ENCODE results near the gene MRPS2. TPM values are rescaled to one million over a fixed set of nuclear protein-coding genes. Genes with fewer than 3 reads are reported as not detected.

The MRPS2 gene
- total RNA-seq, 1 experiment from 2014 or later = 65.5 TPM

DNA sequence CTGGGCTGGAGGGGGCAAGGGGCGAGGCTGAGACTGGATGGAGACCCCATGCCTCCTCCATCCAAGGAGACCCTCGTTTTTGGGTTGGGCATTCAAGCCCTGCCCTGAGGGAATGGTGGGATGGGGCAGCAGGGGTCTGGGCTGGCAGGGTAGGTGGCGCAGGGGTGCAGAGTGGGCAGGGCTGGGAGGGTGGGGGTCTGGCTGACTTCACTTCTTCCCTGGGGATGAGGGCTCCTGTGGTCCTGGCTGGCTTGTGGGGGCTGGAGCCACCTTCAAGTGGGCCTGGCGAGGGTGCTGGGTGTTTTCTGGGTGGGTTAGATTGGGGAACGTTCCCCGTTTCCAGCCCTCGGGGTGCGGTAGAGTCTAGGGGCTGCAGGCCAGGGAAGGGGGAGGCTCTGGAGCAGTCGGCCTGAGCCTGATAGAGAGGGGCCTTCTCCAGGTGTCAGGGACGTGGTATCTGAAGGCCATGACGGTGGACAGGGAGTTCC is 21.2 kb downstream of the MRPS2 start:
- DNase-seq = no peak
- CTCF ChIA-PET = no interaction called here
- no peaks in the 10 kb centered on the region for H3K9me3 ChIP-seq
- POLR2A ChIA-PET = no interaction called here
- no peak overlapping the region for H3K4me3 ChIP-seq (ENCODE audit: low read depth, low read length)
- TF ChIP-seq, protein P1, sequence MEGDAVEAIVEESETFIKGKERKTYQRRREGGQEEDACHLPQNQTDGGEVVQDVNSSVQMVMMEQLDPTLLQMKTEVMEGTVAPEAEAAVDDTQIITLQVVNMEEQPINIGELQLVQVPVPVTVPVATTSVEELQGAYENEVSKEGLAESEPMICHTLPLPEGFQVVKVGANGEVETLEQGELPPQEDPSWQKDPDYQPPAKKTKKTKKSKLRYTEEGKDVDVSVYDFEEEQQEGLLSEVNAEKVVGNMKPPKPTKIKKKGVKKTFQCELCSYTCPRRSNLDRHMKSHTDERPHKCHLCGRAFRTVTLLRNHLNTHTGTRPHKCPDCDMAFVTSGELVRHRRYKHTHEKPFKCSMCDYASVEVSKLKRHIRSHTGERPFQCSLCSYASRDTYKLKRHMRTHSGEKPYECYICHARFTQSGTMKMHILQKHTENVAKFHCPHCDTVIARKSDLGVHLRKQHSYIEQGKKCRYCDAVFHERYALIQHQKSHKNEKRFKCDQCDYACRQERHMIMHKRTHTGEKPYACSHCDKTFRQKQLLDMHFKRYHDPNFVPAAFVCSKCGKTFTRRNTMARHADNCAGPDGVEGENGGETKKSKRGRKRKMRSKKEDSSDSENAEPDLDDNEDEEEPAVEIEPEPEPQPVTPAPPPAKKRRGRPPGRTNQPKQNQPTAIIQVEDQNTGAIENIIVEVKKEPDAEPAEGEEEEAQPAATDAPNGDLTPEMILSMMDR (IDR thresholded peaks at IDR 0.05; ENCODE audit: insufficient read depth in 1 of 2, low read depth in 1 of 2, low read length in 1 of 2, severe bottlenecking in 1 of 2, unreplicated experiment in 1 of 2) = no peak
- no peaks in the 10 kb centered on the region for H3K27me3 ChIP-seq (replicated peaks; ENCODE audit: control insufficient read depth, insufficient read depth, low read length)
- BruUV-seq (replicated peaks) = no TSS peak
- no peaks in the 10 kb centered on the region for H3K4me1 Mint-ChIP-seq (ENCODE audit: low read depth, unreplicated experiment)
- no peak overlapping the region for H3K4me3 Mint-ChIP-seq (ENCODE audit: unreplicated experiment)
- intact Hi-C loops (cut with micrococcal nuclease; ENCODE audit: unreplicated experiment) = no loop called here
- H3K4me1 ChIP-seq = no peaks in the 10 kb centered on the region
- H3K27me3 Mint-ChIP-seq (ENCODE audit: insufficient read depth, unreplicated experiment) = peaks cover 18% of the 10 kb centered on the region
- no peaks in the 10 kb centered on the region for H3K9me3 Mint-ChIP-seq (ENCODE audit: unreplicated experiment)
- H3K36me3 Mint-ChIP-seq (ENCODE audit: insufficient read depth, unreplicated experiment) = no peaks in the 10 kb centered on the region
- H3K27ac Mint-ChIP-seq (ENCODE audit: unreplicated experiment) = no peak overlapping the region
- no peaks in the 10 kb centered on the region for H3K36me3 ChIP-seq (ENCODE audit: control insufficient read depth, insufficient read depth, low read length)

DNA sequence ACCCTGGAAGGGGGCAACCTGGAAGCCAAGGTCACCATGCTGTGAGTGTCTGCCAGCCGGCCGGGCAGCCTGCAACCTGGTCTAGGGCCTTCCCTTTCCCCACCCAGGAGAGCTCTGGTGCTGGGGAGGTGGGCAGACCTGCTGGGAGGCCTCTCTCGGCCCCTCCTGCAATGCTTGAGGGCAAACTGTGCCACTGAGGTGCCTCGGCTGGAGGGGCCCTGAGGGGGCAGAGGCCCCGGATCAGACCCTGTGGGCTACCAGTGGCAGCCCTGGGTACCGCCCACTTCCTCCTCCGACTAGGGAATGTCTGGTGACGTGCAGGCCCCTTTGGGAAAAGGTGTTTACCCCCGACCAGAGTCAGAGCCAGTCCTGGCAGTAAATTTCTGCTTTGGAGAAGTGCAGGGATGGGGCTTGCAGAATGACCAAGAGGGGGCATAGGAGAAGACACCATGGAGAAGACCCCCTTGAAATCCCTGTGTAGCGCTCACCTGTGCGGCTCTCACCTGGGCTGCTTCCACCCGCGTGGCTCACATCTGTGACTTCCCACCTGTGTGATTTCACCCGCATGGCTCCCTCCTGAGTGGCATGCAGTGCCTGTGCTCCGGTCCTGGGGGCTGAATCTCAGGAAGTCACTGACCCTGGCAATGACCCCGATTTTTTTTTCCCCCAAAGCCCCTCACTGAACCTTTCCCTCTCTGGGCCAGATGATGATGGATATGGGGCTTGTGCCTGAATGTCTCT is 21.8 kb downstream of the MRPS2 start:
- no TSS peak for BruUV-seq (replicated peaks)
- Mint-ChIP-seq H3K27ac (ENCODE audit: unreplicated experiment) (no peak overlapping the region), H3K36me3 (ENCODE audit: insufficient read depth, unreplicated experiment) (no peaks in the 10 kb centered on the region), H3K9me3 (ENCODE audit: unreplicated experiment) (no peaks in the 10 kb centered on the region), H3K4me1 (ENCODE audit: low read depth, unreplicated experiment) (no peaks in the 10 kb centered on the region), H3K4me3 (ENCODE audit: unreplicated experiment) (no peak overlapping the region), H3K27me3 (ENCODE audit: insufficient read depth, unreplicated experiment) (peaks cover 17% of the 10 kb centered on the region)
- H3K4me1 ChIP-seq = no peaks in the 10 kb centered on the region
- DNase-seq = no peak
- no peak overlapping the region for H3K4me3 ChIP-seq (ENCODE audit: low read depth, low read length)
- H3K9me3 ChIP-seq = no peaks in the 10 kb centered on the region
- H3K27me3 ChIP-seq (replicated peaks; ENCODE audit: control insufficient read depth, insufficient read depth, low read length) = no peaks in the 10 kb centered on the region
- intact Hi-C loops (cut with micrococcal nuclease; ENCODE audit: unreplicated experiment) = no loop called here
- TF ChIP-seq, protein P1 (IDR thresholded peaks at IDR 0.05; ENCODE audit: insufficient read depth in 1 of 2, low read depth in 1 of 2, low read length in 1 of 2, severe bottlenecking in 1 of 2, unreplicated experiment in 1 of 2) = no peak
- ChIA-PET POLR2A (no interaction called here), CTCF (interaction anchor here (0.5 kb wide), 1 partner anchor 27 kb away, joined by 3 read pairs; no protein-coding TSS in a partner anchor)
- H3K36me3 ChIP-seq (ENCODE audit: control insufficient read depth, insufficient read depth, low read length) = no peaks in the 10 kb centered on the region

DNA sequence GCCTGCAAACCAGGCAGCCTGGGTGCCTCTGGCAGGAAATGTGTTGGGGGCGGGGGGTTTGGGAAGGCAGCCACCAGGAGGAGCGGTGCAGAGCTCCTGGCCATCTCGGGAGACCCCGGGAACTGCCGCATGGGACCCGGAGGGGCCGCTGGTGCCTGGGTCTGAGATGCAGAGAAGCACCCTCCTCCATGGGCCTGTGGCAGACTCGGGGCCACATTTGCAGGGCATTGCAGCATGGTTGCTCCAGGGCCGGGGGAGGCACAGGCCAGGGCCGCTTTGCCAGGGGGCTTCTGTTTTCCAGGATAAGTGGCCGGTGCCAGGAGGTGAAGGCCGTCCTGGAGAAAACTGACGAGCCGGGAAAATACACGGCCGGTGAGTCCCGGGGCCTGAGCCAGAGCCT is 22.4 kb downstream of the MRPS2 start:
- H3K27ac Mint-ChIP-seq (ENCODE audit: unreplicated experiment) = no peak overlapping the region
- no peaks in the 10 kb centered on the region for H3K4me1 Mint-ChIP-seq (ENCODE audit: low read depth, unreplicated experiment)
- H3K36me3 Mint-ChIP-seq (ENCODE audit: insufficient read depth, unreplicated experiment) = no peaks in the 10 kb centered on the region
- peaks cover 14% of the 10 kb centered on the region for H3K27me3 Mint-ChIP-seq (ENCODE audit: insufficient read depth, unreplicated experiment)
- Histone ChIP-seq H3K4me1 (no peaks in the 10 kb centered on the region), H3K4me3 (ENCODE audit: low read depth, low read length) (no peak overlapping the region), H3K36me3 (ENCODE audit: control insufficient read depth, insufficient read depth, low read length) (no peaks in the 10 kb centered on the region), H3K27me3 (replicated peaks; ENCODE audit: control insufficient read depth, insufficient read depth, low read length) (no peaks in the 10 kb centered on the region), H3K9me3 (no peaks in the 10 kb centered on the region)
- no peak for DNase-seq
- no peaks in the 10 kb centered on the region for H3K9me3 Mint-ChIP-seq (ENCODE audit: unreplicated experiment)
- POLR2A ChIA-PET = no interaction called here
- CTCF ChIA-PET = interaction anchor here (0.5 kb wide), 1 partner anchor 27 kb away, joined by 3 read pairs; no protein-coding TSS in a partner anchor
- intact Hi-C loops (cut with micrococcal nuclease; ENCODE audit: unreplicated experiment) = no loop called here
- BruUV-seq (replicated peaks) = no TSS peak
- TF ChIP-seq, protein P1 (IDR thresholded peaks at IDR 0.05; ENCODE audit: insufficient read depth in 1 of 2, low read depth in 1 of 2, low read length in 1 of 2, severe bottlenecking in 1 of 2, unreplicated experiment in 1 of 2) = no peak
- no peak overlapping the region for H3K4me3 Mint-ChIP-seq (ENCODE audit: unreplicated experiment)

All from Caco-2 (cell line).